ENCODE measurements around the gene NSFL1C.

Gene NSFL1C

GRCh38 chr20:1474325-1474724, 7.7 kb upstream of the NSFL1C start:
- H3K36me3 ChIP-seq (ENCODE audit: insufficient read depth): no peaks in the 10 kb centered on the region
- no peak overlapping the region for H3K9ac ChIP-seq
- no peak for TF ChIP-seq CTCF (conservative IDR thresholded peaks at IDR 0.05; ENCODE audit: low read depth, low read length)
- H3K4me1 ChIP-seq (ENCODE audit: low read depth, poor library complexity, severe bottlenecking): peaks cover 16% of the 10 kb centered on the region
- no peaks in the 10 kb centered on the region for H4K20me1 ChIP-seq (ENCODE audit: insufficient read depth)
- no peaks in the 10 kb centered on the region for H3K27me3 ChIP-seq (ENCODE audit: insufficient read depth, low read depth)
- no peak overlapping the region for H3K4me2 ChIP-seq
- no peak overlapping the region for H3K4me3 ChIP-seq (IDR thresholded peaks at IDR 0.05; ENCODE audit: insufficient read depth, low read depth, low read length)
- H3K27ac ChIP-seq: no peak overlapping the region
- H2AFZ ChIP-seq (ENCODE audit: low read depth): no peak overlapping the region
- H3K79me2 ChIP-seq (ENCODE audit: insufficient read depth, low read depth): no peaks in the 10 kb centered on the region

GRCh38 chr20:1473246-1474220, 6.9 kb upstream of the NSFL1C start:
- Histone ChIP-seq H2AFZ (ENCODE audit: low read depth) (no peak overlapping the region), H3K9ac (no peak overlapping the region), H3K79me2 (ENCODE audit: insufficient read depth, low read depth) (no peaks in the 10 kb centered on the region), H4K20me1 (ENCODE audit: insufficient read depth) (no peaks in the 10 kb centered on the region), H3K27ac (no peak overlapping the region), H3K36me3 (ENCODE audit: insufficient read depth) (no peaks in the 10 kb centered on the region), H3K4me2 (no peak overlapping the region), H3K4me1 (ENCODE audit: low read depth, poor library complexity, severe bottlenecking) (peaks cover 17% of the 10 kb centered on the region), H3K27me3 (ENCODE audit: insufficient read depth, low read depth) (no peaks in the 10 kb centered on the region), H3K4me3 (IDR thresholded peaks at IDR 0.05; ENCODE audit: insufficient read depth, low read depth, low read length) (no peak overlapping the region)
- TF ChIP-seq CTCF (conservative IDR thresholded peaks at IDR 0.05; ENCODE audit: low read depth, low read length): no peak

- no peak overlapping the region for H3K9ac ChIP-seq
- no peak for TF ChIP-seq CTCF (conservative IDR thresholded peaks at IDR 0.05; ENCODE audit: low read depth, low read length)
- H2AFZ ChIP-seq (ENCODE audit: low read depth): no peak overlapping the region
These were observed 6.1 kb upstream of the NSFL1C start for GRCh38 chr20:1472556-1473245.

GRCh38 chr20:1471242-1471641, 4.6 kb upstream of the NSFL1C start:
- no peak overlapping the region for H3K9ac ChIP-seq
- no peaks in the 10 kb centered on the region for H4K20me1 ChIP-seq (ENCODE audit: insufficient read depth)
- H3K27me3 ChIP-seq (ENCODE audit: insufficient read depth, low read depth): 0 out of 2 replicates have a peak, but pooled peaks cover 5% of the 10 kb centered on the region
- H3K4me3 ChIP-seq (IDR thresholded peaks at IDR 0.05; ENCODE audit: insufficient read depth, low read depth, low read length): no peak overlapping the region
- TF ChIP-seq CTCF (conservative IDR thresholded peaks at IDR 0.05; ENCODE audit: low read depth, low read length): no peak
- H3K36me3 ChIP-seq (ENCODE audit: insufficient read depth): no peaks in the 10 kb centered on the region
- no peaks in the 10 kb centered on the region; the same call in 1 of the 2 replicates for H3K79me2 ChIP-seq (ENCODE audit: insufficient read depth, low read depth)
- no peak overlapping the region for H3K4me2 ChIP-seq
- H3K27ac ChIP-seq: no peak overlapping the region
- peaks cover 17% of the 10 kb centered on the region for H3K4me1 ChIP-seq (ENCODE audit: low read depth, poor library complexity, severe bottlenecking)
- no peak overlapping the region for H2AFZ ChIP-seq (ENCODE audit: low read depth)

More at GRCh38 chr20:1472556-1473245, 6.1 kb upstream of the NSFL1C start:
- Histone ChIP-seq H3K27me3 (ENCODE audit: insufficient read depth, low read depth) (0 out of 2 replicates have a peak, but pooled peaks cover 3% of the 10 kb centered on the region), H3K36me3 (ENCODE audit: insufficient read depth) (no peaks in the 10 kb centered on the region), H3K4me2 (no peak overlapping the region), H3K27ac (no peak overlapping the region), H3K4me1 (ENCODE audit: low read depth, poor library complexity, severe bottlenecking) (peaks cover 17% of the 10 kb centered on the region), H4K20me1 (ENCODE audit: insufficient read depth) (no peaks in the 10 kb centered on the region), H3K4me3 (IDR thresholded peaks at IDR 0.05; ENCODE audit: insufficient read depth, low read depth, low read length) (no peak overlapping the region), H3K79me2 (ENCODE audit: insufficient read depth, low read depth) (no peaks in the 10 kb centered on the region)
